GM19351 (cell line): ENCODE results near the gene PHLPP2.

Experiments used
- ATAC-seq: cut with Tn5 transposase; IDR thresholded peaks from one replicate; pipeline ENCODE4 v1.9.1; 2021; ENCODE audit warnings: mild to moderate bottlenecking, moderate library complexity; ENCODE audit not compliant: unreplicated experiment

PHLPP2 gene, protein sequence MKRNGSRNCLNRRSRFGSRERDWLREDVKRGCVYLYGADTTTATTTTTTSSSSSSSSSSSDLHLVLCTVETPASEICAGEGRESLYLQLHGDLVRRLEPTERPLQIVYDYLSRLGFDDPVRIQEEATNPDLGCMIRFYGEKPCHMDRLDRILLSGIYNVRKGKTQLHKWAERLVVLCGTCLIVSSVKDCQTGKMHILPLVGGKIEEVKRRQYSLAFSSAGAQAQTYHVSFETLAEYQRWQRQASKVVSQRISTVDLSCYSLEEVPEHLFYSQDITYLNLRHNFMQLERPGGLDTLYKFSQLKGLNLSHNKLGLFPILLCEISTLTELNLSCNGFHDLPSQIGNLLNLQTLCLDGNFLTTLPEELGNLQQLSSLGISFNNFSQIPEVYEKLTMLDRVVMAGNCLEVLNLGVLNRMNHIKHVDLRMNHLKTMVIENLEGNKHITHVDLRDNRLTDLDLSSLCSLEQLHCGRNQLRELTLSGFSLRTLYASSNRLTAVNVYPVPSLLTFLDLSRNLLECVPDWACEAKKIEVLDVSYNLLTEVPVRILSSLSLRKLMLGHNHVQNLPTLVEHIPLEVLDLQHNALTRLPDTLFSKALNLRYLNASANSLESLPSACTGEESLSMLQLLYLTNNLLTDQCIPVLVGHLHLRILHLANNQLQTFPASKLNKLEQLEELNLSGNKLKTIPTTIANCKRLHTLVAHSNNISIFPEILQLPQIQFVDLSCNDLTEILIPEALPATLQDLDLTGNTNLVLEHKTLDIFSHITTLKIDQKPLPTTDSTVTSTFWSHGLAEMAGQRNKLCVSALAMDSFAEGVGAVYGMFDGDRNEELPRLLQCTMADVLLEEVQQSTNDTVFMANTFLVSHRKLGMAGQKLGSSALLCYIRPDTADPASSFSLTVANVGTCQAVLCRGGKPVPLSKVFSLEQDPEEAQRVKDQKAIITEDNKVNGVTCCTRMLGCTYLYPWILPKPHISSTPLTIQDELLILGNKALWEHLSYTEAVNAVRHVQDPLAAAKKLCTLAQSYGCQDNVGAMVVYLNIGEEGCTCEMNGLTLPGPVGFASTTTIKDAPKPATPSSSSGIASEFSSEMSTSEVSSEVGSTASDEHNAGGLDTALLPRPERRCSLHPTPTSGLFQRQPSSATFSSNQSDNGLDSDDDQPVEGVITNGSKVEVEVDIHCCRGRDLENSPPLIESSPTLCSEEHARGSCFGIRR (N-terminal part only)

DNA sequence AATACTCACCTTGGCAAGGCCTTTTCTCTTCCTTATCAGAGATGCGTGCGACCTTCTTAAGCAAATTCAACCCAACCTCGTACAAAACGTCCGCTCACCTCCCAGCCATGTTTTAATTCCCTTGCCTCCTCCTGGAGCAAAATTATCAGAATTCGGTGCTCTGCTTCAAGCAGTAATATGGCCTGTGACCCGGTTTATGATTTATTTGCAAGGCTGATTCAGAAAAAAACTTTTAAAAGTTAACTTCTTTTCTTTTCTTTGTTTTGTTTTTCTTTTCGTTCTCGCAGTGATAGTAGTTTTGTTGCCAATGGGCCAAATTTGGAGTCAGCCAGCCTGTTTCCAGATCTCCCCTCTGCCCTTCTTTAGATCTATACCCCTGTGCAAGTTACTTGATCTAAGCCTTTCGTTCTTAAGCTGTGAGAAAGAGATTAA lies at the start of gene PHLPP2:
Gene PHLPP2 (minus strand): TSS at position 382 of the 432 bp plus-strand sequence. CDS start 9,906 bp downstream, outside the sequence.
- ATAC-seq, result no peak

DNA sequence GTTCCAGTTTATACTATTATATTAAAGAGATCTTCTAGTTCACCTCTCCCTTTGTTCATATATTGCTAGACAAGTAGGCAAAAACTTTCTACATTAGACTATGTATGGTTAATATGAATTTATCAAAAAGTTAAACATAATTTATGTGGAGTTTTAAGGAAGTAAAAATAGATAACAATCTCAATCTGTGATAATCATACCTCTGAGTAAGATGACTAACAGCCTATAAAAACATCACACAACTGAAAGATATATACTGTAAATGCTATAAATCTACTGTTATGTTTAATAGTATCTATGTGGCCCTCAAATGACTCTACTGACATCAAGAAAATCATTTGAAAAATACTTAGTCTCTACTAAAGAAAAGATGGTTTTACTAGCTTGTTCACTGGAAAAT lies 47.1 kb upstream of the PHLPP2 start:
- no peak for ATAC-seq

DNA sequence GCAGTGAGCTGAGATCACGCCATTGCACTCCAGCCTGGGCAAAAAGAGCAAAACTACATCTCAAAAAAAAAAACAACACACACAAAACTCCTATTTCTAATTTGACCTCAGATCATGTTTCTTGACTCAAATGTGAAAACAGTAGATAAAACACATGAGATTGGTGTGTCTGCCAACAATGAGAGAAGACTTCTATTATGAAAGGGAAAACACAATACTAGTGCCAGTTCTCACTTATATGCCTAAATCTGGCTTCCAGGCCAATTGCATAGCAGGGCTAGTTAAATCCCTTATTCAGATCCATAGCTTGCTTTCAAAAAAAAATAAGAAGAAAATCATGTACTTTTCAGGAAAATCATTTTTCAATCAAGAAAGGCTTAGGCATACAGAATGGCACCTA lies 44.7 kb upstream of the PHLPP2 start:
- no peak for ATAC-seq

GRCh38 chr16:71767060-71767900 lies 42.8 kb upstream of the PHLPP2 start:
- ATAC-seq, result no peak

- no peak for ATAC-seq
Observed at GRCh38 chr16:71762186-71762585, 37.7 kb upstream of the PHLPP2 start.

DNA sequence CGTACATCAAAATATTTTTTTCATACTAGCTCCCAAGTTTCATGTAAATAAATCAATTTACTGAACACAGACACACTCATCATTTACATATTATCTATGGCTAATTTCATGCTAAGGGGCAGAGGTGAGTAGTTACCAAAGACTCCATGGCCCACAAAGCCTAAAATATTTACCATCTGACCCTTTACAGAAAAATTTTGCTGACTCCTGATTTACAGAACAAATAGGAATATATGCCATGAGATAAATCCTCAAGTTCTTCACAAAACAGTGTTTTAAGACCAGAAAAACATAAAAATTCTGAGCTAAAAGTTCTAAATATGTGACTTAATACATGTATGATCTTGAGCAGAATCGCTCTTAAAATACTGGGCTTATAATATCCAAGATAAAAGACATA lies 36.6 kb upstream of the PHLPP2 start:
- ATAC-seq, result no peak

GRCh38 chr16:71758293-71758760 lies 33.8 kb upstream of the PHLPP2 start:
- ATAC-seq, result no peak

GRCh38 chr16:71754652-71755051 lies 30.2 kb upstream of the PHLPP2 start:
- ATAC-seq, result no peak

GRCh38 chr16:71754108-71754507 lies 29.6 kb upstream of the PHLPP2 start:
- ATAC-seq, result no peak

GRCh38 chr16:71748226-71748625 lies 23.7 kb upstream of the PHLPP2 start:
- no peak for ATAC-seq

- ATAC-seq, result no peak
Observed at GRCh38 chr16:71746442-71747046, 22.0 kb upstream of the PHLPP2 start.

DNA sequence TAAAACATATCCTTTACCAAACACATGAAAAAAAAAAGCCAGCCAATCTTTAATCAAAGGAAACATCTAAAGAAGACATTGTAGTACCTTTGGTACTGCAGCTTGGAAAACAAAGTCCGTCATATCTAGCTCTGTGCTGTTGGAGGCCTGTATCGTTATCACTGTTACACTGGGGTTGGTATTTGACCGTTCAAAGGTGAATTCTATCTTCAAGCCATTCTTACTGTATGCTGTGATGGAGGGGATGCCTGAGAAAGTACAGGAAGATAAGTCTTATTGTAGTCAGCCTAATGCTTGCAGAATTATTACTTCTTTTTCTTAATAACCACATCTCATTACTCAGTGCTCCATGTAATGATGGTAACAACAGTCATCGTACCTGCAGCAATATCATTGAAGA lies 14.4 kb upstream of the PHLPP2 start:
- no peak for ATAC-seq

- ATAC-seq, result no peak
Observed at GRCh38 chr16:71737501-71737900, 13.0 kb upstream of the PHLPP2 start.

GRCh38 chr16:71734511-71734910 lies 10.0 kb upstream of the PHLPP2 start:
- ATAC-seq, result no peak

DNA sequence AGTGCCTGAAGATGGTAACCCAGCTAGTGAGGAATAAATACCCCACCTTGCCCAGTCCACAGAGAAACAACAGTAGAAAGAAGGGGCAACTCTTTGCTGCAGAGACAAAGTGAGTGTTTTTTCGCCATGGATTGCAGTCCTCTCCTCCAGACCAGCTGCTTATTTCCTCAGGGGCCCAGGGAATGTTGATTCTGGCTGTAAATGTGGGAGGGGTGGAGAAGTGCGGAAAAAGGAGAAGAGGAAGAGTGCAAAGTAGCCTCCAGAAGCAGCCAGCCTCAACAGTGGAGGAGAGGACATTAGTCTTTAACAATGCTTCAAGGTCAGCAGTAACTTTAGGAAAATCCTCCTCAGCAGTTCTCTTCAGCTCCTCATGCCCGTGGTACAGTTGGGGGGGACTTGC lies 8.1 kb upstream of the PHLPP2 start:
- ATAC-seq, result no peak

DNA sequence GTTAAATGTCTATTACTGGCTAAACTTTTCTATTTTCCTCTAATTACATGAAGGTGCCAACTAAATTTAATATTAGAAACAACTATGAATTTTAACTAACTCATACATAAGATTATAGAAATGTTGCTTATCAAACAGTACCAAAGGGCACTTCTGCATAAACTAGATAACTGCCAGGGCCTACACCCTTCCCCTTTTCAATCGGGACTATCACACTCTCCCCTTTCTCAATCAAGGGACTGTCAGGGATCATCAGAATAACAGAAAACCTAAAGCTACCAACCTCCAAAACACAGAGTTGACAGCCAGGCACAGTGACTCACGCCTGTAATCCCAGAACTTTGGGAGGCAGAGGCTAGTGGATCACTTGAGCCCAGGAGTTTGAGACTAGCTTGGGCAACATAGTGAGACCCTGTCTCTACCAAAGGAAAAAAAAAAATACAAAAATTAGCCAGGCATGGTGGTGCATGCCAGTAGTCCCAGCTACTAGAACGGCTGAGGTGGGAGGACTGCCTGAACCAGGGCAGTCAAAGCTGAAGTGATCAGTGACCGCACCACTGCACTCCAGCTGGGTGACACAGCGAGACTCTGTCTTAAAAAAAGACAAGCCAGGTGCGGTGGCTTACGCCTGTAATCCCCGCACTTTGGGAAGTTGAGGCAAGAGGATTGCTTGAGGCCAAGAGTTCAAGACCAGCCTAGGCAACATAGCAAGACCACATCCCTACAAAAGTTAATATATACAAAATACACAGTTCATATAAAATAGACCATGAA lies 3.2 kb upstream of the PHLPP2 start:
- no peak for ATAC-seq

GRCh38 chr16:71726476-71727315 lies 2.2 kb upstream of the PHLPP2 start:
- ATAC-seq, result no peak
